Erythroblast (primary cell): ENCODE measurements around the gene ANAPC2.

Experiments used
- DNase-seq, 2 experiments: peaks; one replicate each; lab custom pipeline; 2025; lab: John Stamatoyannopoulos, UW
- GATA1 ChIP-seq: IDR thresholded peaks from 2 replicates; pipeline ENCODE4 v1.6.1; 2011; ENCODE audit warnings: low read depth, mild to moderate bottlenecking, control low read depth, low read length, moderate library complexity
- POLR2A ChIP-seq: IDR thresholded peaks from 2 replicates; pipeline ENCODE4 v1.6.1; 2011; ENCODE audit warnings: mild to moderate bottlenecking, low read length

Gene ANAPC2

DNA sequence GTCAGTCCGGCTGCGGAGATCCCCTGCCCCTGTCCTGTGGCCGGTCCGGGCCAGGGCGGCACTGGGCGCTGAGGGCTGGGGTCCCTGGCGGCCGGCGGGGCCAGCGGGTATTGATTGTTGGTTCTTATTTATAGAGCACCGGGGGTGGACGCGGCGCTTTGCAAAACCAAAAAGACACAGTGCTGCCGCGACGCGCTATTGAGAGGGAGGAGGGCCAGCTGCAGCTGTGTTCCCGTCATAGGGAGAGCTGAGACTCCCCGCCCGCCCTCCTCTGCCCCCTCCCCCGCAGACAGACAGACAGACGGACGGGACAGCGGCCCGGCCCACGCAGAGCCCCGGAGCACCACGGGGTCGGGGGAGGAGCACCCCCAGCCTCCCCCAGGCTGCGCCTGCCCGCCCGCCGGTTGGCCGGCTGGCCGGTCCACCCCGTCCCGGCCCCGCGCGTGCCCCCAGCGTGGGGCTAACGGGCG, 21.0 kb downstream of the ANAPC2 start:
- no peak for DNase-seq
- TF ChIP-seq GATA1 (no peak), POLR2A (no peak)

DNA sequence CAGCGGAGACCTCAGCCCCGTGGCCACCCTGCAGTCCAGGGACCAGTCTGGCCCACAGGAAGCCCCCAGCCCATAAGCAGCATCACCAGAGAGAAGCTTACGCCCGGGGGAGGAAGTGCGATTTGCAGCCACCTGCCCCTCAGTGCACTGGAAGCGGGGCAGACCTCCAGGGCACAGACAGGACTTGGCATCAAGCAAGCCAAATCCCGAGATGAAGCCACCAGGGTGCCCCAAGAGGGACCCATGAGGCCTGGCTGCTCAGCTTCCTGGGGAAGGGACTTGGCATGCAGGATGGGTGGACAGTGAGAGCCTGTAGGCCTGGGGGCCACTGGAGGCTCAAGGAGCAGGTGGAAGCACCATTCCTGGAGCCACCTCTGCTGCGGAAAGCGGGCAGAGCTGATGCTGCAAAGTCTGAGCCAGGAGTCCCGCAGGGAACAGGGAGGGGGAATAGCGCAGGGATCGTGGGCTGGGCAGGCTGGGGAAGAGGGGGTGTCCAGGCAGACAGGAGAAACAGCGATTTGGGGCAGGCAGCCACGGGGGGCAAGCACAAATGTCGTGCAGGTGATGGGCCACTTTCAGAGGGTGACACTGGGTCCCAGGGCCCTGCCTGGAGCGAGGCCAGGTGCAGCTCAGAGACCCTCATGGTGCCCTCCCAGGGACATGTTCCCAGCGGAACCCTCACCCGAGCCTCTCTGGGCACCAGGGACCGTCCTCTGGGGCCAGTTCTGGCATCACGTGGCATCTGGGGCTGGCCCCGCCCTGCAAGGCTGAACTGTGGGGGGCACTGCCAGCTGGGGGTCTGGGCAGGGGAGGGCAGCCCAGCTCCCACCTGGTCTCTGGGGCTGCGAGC, 21.8 kb downstream of the ANAPC2 start:
- TF ChIP-seq POLR2A, result no peak
- no peak for DNase-seq

DNA sequence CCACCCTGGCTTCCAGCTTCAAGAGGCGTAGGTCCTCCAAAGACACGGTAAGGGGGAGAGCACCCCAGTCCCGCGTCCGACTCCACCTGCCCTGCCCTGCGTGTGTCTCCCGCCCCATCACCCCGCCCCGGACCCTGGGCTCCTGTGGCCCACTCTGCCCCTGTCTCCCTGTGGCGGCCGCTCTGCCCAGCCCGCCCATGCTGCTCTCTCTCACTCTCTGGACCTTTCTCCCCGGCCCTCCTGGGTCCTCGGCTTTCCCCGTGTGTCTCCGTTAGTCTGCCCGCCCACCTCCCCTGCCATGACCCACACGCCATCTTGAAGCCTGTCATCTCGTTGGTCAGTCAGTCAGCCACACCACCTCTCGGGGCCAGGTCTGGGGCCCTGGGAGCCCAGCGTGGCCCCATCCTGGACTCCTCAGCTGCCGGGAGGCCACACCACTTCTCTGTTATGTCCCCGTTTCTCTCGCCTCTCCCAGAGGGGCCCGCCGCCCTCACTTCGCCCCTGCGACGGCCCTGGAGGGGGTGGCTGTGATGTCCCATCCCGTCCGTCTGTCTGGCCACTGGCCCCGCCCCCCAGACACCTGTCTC, 23.0 kb downstream of the ANAPC2 start:
- TF ChIP-seq GATA1 (no peak), POLR2A (no peak)
- no peak for DNase-seq

DNA sequence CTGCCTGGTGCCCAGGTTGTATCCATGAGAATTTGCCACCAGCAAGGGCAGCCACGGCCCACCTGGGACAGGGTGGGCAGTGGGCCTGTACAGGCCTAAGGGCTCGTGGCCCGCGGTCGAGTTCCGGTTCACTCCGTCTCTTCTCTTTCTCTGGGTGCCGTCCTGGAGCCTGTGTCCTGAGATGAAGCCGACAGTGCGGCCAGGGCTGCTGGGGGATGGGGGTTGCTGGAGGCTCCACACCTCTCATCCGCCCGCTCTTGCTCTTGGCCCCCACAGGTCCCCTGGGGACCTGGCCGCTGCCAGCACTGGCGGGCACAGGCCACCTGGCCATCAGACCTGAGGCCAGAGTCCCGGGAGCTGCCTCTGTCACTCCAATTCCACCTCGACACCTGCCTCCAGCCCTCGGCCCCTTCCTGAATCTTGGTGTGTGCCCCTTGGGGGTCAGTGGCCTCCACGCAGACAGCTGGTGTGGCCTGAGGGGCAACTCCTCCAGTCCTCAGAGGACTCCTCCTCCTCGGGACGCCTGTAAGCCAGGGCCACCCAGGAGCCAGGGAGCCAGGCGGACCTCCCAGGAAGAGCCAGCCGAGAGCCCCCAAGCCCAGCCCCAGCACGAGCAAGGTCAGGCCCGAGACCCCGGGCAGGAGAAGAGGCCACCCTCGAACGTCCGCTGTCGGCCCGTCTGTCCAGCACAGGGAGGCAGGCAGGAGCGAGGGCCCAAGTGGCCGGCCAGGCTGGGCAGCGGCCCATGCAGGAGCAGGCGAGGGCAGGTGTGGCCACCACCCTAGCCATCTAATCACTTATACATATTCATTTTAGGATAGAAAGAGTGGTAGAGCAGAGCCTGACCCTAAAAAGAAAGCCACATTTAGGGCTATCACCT, 23.8 kb downstream of the ANAPC2 start:
- no peak for DNase-seq
- no peak for TF ChIP-seq POLR2A
- no peak for TF ChIP-seq GATA1

DNA sequence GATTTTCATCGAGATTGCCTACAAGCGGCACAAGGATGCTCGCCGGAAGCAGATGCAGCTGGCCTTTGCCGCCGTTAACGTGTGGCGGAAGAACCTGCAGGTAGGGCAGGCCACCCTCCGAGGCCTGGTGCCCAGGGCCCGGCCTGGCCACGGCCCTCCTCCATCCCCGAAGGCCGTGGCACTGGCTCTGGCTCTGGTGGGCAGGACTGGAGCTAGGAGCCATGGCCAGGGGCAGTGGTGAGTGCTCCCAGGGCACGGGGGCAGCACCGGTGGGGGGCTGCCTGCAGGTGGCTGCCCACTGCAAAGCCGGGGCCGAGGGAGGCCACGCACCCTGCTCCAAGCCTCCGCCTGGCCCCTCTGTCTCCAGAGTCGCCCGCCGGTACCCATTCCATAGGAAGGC, 24.6 kb downstream of the ANAPC2 start:
- DNase-seq, result no peak
- no peak for TF ChIP-seq POLR2A
- no peak for TF ChIP-seq GATA1

DNA sequence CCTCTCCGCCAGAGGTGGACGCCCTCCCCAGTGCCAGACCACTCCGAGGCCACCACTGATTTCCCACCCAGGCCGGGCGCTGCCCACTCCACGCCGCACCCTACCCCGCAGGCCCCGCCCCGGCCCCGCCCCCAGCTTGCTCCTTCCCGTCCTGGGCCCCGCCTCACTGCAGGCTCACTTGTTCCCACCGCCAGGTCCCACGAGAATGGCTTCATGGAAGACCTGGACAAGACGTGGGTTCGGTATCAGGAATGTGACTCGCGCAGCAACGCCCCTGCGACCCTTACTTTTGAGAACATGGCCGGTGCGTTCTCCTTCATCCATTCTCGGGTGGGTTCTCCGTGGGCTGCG, 25.0 kb downstream of the ANAPC2 start:
- TF ChIP-seq POLR2A (no peak), GATA1 (no peak)
- no peak for DNase-seq

DNA sequence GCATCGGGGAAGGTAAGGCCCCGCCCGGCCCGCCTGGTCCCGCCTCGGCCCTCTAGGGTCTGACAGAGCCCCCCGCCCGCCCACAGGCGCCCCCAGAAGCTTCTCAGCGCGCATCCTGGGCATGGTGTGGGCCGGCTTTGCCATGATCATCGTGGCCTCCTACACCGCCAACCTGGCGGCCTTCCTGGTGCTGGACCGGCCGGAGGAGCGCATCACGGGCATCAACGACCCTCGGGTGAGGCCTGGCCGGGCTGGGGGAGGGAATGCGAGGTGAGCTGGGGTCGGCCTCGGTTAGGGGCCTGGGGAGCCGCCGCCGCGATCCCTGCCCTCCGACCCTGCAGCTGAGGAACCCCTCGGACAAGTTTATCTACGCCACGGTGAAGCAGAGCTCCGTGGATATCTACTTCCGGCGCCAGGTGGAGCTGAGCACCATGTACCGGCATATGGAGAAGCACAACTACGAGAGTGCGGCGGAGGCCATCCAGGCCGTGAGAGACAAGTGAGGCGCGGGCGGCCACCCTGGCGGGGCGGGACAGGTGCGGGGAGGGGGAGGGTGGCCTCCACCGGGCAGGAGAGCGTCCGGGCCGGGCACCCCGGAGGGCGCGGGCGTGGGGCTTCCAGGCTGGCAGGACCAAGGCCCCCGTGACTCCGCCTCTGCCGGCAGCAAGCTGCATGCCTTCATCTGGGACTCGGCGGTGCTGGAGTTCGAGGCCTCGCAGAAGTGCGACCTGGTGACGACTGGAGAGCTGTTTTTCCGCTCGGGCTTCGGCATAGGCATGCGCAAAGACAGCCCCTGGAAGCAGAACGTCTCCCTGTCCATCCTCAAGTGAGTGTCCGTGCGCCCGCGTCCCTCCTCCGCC, 25.6 kb downstream of the ANAPC2 start:
- peak; percentile 36 to 54 for DNase-seq
- TF ChIP-seq POLR2A (no peak), GATA1 (no peak)

DNA sequence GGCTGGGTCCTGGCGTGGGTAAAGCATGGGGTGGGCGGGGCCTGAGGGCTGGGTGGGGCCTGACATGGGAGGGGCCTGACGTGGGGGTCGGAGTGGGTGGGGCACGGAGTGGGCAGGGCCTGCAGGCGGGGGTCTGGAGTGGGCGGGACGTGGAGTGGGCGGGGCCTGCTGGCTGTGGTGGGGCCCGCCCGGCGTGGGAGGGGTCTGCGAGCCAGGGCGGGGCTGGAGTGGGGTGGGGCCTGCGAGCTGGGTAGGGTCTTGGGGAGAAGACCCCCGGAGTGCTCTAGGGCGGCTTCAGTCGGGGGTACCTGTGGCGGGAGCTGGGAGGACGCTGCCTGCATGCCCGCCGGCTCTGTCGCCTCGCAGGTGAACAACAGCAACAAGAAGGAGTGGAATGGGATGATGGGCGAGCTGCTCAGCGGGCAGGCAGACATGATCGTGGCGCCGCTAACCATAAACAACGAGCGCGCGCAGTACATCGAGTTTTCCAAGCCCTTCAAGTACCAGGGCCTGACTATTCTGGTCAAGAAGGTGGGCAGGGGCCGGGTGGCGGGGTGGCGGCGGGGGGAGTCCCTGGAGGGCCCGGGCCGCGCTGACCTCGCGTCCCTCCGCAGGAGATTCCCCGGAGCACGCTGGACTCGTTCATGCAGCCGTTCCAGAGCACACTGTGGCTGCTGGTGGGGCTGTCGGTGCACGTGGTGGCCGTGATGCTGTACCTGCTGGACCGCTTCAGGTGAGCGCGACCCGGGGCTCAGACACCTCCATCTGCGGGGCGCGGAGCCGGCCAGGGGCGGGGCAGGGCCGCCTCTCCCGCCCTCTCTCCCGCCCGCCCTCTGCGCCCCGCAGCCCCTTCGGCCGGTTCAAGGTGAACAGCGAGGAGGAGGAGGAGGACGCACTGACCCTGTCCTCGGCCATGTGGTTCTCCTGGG, 26.5 kb downstream of the ANAPC2 start:
- DNase-seq, result peak; percentile 29 to 37
- TF ChIP-seq GATA1 (no peak), POLR2A (no peak)

DNA sequence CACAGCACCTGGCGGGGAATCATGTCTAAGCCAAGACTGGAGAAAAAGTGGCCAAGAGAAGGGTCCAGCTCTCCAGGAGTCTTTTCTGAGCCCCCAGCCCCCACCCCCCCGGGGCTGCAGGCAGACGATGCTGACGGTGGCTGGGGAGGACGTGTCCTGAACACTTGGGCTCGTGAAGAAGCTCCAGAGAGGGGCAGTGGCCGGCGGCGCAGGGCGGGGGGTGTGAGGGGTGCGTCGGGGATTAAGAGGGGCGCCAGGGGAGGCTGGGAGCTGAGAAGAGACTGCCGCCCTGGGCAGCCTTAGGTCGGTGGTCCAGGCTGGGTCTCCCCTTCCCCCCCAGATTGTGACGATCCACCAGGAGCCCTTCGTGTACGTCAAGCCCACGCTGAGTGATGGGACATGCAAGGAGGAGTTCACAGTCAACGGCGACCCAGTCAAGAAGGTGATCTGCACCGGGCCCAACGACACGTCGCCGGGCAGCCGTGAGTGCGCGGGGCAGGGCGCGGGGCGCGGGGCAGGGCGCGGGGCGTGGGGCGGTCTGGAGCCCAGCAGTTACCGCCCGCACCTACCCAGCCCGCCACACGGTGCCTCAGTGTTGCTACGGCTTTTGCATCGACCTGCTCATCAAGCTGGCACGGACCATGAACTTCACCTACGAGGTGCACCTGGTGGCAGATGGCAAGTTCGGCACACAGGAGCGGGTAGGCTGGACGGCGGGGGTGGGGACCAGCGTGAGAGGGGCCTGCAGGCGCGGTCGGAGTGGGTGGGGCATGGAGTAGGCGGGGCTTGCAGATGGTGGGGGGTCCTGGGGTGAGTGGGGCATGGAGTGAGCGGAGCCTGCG, 27.4 kb downstream of the ANAPC2 start:
- TF ChIP-seq POLR2A (no peak), GATA1 (no peak)
- DNase-seq, result no peak

DNA sequence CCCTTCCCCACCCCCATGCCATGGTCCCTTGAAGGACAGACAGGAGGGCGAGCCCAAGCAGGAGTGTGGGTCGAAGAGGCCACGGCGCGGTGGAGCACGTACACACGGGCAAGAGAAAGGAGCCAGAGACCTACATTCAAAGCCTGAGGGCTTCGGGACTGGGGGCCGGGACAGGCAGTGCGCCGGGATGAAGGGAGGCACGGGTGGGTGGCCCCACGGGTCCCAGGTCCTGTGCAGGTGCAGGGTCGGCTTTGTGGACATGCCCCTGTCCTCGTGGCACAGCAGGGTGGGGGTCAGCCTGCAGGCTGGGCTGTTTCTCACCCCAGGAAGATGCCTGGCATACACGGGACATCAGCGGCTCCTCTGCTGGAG, 28.3 kb downstream of the ANAPC2 start:
- no peak for DNase-seq
- no peak for TF ChIP-seq POLR2A
- TF ChIP-seq GATA1, result no peak
